Left colon (tissue), 2 donors: Measurements from ENCODE around the gene TDRD12. TPM values are rescaled to one million over a fixed set of nuclear protein-coding genes. Genes with fewer than 3 reads are reported as not detected.
"Not testable (repeated sequence)": the region's sequence is repeated elsewhere in the genome, so short reads cannot be mapped to it uniquely, and the experiment has no call there.

Experiments used
- ATAC-seq: fragments of 200-7000 bp; cut with Tn5 transposase; one replicate; pipeline ENCODE4 v1.9.1; 2020; ENCODE audit warnings: mild to moderate bottlenecking, moderate library complexity
- DNase-seq, 2 donors: peaks; one replicate each; pipeline ENCODE4 v3.0.0-alpha.2; 2020
- intact Hi-C, 2 donors: fragments of 100-400 bp; cut with DNase I in 1 of 2; cut with micrococcal nuclease in 1 of 2; formaldehyde crosslinking; loops; one replicate each; pipeline versions ENCODE4 v1.11.2 to v1.14.0; 2022; cut with DNase I, micrococcal nuclease
- total RNA-seq, 2 donors: library from RNA; stranded (reverse); fragmentation: NEBNext Ultra II Directional; extraction: Animal tissue kit (Norgen Biotek cat#: 25700); gene quantifications; one replicate each; pipeline ENCODE4 v1.2.1, GENCODE V29; 2021
- donor health status: DM: no; HTN: no; CAD: no.
- donor health status: DM: yes; HTN: yes; CAD: no.

Gene TDRD12
- total RNA-seq, 2 donors from 2014 or later, result 0.06 TPM

DNA sequence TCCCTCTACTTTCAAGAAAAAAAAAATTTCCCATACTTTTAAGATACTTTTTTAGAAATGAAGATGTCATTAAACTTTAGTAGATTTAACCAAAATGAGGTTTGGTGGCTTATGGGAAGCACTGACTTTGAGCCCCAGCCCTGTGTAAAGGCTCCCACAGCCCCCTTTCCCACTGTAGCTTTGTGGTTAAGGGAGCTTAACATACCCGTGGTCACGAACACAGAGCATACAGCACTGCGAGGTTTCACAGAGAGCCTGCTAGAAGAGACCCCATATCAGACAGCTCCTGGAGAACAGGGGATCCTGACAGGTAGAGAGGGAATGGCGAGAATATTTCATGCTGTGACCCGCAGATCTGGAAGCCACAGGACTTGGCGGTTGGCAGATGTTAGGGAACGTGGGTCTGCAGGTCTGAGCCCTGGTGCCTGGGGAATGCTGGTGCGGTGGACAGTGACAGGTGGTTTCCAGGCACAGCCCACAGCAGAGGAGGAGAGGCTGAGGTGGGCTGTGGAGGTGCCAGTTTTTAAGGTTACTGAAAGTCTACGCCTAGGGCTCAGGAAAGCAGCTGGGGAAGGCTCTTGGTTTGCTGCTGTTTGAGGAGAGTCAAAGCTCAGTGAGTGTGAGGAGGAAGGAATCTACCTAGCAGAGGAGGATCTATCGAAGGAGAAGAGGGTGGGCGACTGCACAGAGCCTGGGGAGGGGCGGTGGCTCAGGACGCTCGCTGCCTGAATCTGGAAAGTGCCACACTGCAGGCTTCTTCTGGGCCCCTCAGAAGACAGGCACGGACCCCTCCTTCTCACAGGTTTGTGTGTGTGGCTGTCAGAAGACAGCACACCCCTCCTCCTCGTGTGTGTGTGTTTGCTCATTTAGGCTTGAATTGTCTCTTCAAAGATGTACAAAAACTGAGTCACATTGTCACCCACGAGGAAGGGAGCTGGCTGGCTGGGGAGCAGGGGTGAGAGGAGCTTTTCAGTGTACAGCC, 100.1 kb downstream of the TDRD12 start:
- intact Hi-C loops, result no loop called here
- ATAC-seq (no peak), DNase-seq (no peak)

DNA sequence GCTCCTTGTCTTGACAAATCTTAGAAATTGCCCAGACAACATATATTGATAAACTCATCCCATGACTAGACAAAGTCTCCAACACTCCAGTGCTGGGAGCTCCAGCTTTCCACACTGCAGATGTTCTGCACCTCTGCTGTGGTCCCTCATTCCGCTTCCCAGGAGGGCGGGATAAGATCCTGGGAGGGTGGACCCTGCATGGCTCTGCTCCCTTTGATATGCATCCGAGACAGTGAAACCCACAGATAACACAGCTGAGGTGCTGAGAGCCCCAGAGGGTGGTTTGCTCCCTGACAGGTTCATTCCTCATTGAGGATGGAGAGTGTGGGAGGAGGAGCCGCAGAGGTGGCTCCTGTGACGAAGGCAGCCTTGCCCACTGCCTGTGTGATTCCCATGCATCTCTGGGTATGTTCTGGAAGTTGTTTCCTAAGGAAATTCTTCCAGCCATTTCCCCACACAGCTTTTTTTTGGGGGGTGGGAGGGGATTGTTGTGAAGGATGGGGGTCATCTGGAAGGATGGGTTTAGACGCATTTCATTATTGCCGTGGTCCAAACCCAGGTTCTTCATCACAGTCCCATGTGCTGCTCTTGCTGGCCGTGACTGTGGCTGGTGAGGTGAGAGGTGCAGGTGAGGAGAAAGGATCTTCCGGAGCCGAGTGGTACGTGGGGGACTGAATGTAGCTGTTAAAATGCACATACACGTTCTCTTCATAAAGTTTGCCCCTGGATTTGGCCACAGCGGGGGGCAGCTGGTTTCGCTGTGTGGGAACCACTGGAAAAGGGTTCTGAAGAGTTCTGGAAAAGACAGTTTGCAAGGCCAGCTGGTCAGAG, 103.6 kb downstream of the TDRD12 start:
- no peak for ATAC-seq
- intact Hi-C loops, result no loop called here
- no peak for DNase-seq

DNA sequence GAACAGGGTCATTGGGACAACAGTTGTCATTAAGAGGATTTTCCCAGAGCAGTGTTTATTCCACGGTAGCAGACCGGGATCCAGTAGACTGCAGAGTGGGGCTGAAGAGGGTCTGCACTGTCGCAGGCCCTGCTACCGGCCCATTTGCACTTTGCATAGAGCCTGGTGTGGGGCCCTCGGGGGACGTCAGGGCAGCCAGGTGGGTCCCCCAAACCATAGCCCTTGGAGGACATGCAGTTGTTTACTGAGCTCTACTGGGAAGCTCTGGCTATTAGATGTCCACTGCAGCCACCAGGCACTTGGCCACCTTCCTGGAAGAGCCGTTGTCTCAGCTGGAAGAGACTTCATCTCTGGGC, 104.2 kb downstream of the TDRD12 start:
- no peak for ATAC-seq
- intact Hi-C loops, result no loop called here

DNA sequence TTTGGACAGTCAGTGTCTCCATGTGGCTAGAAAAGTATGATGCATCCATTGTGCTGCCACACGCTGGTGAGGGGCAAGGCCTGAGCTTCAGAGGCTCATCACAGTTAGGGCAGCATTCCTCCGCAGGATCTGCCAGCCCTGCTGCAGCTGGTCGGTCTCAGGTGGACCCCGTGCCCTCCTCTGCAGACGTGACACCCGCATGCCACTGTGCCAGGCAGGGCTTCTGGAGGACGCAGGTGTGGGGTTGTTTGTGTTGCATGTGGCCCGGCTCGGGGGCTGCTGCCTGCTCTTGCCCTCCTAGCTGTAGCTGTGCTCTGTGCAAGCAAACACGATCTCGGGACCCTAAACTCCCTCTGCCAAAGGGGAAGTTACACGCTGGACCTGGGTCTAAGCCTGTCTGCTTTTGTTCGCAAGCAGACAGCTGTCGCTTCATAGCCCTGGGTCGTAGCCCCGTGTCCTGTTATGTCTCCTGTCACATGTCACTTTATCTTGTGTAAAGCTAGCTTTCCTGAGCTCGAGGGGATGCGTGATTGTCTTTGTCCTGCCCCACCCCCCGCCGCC, 104.7 kb downstream of the TDRD12 start:
- DNase-seq, result no peak
- intact Hi-C loops, result no loop called here
- no peak for ATAC-seq

More for the DNA sequence above, 104.2 kb downstream of the TDRD12 start:
- DNase-seq, result no peak

DNA sequence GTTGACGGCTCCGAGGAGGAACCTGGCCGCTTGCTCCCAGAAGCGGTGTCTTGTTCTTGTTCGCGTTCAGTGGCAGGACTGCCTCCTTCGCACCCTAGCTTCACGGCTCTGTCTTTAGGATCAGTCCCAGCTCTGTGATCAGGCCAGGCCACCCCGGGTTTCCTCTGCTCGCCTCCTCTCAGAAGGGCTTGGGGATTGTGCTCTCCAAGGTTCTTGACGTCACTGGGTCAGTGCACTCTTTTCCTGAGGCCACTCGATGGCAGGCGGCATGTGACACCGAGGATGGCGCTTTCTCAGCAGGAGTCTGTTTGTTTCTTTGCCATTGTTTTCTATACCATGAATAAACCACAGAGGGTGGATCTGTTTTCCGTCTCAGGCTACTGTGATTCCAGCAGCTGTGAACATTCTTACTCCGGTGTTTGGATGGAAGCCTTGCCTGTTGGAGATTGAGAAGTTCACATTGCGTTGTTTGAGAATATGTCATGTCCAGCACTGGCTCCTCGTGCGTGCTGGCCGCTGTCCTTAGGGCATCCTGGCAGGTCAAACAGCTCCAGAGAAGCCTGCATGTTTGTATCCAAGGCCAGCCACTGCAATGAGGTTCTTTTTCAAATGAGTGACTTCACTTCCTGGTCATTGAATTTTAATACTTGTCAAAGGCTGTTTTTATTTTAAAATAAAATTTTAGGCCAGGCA, 105.5 kb downstream of the TDRD12 start:
- ATAC-seq, result no peak
- DNase-seq, result no peak
- intact Hi-C loops, result no loop called here

DNA sequence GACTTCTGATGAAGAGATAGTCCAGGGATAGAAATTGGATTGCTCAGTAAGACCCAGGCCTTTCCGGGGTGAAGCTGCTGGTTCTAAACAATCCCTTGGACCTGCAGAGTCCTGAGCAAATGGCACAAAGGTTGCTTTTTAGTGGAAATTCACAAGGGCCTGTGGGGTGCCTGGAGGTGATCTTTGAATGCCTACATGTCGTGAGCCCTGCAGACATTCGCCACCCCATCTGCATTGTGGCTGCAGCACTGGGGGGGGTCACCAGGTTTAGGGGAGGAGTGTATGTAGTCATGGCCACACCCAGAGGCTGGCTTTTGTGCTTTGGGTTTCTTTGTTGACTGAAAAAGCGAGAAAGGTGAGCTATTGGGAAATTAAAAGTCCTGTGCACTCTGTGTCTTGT, 108.6 kb downstream of the TDRD12 start:
- no peak for ATAC-seq
- no peak for DNase-seq
- intact Hi-C loops, result no loop called here

DNA sequence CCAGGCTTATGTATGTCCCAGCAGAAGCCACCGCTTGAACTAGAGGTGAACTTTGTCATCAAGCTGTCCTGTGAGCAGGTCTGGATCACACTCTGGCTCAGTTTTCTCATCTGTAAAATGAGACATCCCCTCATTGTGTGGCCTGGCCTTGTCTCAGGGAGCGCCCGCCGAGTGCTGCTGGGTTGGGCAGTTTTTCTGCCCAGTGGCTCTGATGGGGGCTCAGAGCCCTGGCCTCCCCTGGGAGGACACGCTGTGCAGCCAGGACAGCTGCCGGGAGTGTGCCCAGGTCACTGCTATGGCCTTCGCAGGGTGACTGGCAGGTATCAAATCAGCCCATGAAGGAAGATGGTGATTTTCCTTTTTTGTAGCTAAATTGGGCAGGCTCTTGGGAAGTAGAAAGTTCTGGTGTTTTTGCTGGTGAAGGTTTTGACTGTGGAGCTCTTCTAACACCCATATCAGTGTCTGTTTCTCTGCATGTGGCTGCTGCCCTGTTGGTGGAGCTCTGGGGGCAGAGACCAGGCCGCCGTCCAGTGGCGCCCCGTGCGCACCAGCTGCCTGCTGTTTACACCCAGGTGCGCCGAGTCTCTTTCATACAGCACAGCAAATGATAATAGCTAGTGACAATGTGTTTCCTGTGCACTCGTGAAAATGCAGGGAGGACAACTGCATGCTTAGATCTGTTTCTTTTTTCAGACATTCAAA, 109.2 kb downstream of the TDRD12 start:
- intact Hi-C loops, result no loop called here
- DNase-seq, result no peak
- ATAC-seq, result no peak

DNA sequence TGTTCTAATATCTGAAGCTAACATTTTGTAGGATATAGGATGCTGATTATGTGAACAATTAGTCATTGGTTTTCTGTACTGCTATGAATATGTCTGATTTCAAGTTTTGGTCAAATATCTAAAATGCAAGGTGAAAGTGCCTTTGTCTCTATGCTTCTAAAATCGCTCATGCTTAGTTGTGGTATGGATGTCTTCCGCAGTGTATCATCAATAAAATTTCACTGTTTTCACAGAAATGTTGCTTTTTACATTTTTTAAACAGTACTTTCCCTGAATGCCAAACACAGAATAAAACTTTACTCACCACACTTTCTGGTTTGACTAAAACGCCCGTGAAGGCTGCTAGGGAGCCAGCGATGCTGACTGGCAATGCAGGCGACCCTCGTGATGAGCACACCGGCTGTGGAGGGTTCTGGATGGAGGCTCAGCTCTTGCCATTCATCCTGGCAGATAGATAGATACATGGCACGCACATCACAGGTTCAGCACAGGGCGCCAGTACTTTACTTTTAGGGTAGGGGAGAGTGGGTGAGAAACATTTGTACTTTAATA, 109.9 kb downstream of the TDRD12 start:
- intact Hi-C loops, result no loop called here
- DNase-seq (no peak), ATAC-seq (no peak)

DNA sequence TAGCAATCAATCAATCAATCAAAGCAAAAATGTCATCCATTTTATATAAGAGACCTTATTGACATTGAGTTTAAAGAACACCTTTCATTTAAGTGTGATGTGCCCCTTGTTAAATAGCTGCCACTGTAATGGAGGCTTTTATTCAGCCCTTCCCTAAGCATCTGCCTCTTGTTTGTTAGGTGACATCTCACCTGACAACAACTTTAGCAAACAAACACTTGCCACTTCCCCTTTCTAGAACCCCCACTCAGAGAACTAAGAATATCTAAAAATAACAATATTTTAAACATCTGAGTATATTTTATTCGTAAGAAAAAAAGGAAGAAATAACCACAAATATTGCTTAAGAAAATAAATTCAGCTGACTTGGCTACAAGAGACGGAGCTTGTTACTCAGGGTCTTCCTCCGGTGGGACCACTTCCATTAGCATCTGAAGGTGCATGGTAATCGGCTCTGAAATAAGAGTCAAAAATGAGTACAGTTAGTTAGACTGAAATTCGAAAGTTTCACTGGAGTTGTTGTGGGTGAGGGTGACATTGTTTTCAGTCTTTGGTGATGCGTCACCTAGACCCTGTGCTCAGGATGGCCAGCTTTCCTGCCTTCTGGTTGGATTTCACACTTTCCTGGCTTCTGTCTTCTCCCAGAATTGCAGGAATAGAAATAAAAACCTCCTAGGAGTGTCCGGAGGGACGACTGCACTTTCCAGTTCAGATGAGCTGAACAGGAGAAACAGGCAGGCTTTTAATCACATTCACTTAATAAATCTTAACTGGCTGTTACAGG, 110.9 kb downstream of the TDRD12 start:
- intact Hi-C loops, result no loop called here
- DNase-seq, result no peak
- ATAC-seq, result no peak

DNA sequence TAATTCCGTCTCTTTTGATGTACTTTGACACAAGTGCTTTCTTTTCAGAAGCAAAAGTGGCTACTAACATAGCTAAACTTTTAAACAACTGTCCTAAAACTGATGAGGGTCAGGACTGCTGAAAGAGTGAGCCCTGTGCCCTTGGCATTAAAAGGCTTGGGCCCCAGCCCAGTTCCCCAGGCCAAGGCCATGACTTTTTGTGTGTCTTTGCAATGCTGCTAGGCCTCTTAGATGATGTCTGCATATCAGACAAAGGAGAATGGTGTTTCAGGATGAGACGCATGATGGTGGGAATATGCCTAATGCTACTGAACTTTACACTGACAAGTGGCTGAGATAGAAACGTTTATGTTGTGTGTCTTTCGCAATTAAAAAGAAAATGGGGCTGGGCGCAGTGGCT, 112.0 kb downstream of the TDRD12 start:
- intact Hi-C loops, result no loop called here
- DNase-seq (no peak), ATAC-seq (no peak)

DNA sequence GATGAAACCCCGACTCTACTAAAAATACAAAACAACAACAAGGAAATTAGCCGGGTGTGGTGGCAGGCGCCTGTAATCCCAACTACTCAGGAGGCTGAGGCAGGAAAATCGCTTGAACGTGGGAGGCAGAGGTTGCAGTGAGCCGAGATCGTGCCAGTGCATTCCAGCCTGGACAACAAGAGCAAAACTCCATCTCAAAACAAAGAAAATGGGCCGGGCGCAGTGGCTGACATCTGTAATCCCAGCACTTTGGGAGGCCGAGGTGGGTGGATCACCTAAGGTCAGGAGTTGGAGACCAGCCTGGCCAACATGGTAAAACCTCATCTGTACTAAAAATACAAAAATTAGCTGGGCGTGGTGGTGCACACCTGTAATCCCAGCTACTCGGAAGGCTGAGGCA, 112.5 kb downstream of the TDRD12 start:
- ATAC-seq, intact Hi-C loops, DNase-seq: not testable (repeated sequence)

DNA sequence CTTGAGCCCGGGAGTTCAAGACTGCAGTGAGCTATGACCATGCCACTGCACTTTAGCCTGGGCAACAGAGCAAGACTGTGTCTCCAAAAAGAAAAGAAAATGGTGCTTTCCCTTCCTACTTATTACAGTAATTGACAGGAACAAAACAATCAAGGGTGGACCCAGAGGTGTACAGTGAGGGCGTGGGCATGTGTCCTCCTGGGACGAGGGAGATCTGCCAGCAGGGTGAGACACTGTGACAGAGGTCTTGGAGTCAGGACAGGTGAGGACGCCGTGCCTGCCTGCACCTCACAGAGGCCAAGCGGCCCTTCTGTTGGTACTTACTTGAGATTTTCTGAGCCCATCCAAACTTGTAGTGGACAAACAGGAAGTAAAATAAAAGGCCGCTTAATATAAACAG, 113.3 kb downstream of the TDRD12 start:
- ATAC-seq, result peak; percentile 77
- DNase-seq, intact Hi-C loops: not testable (repeated sequence)

DNA sequence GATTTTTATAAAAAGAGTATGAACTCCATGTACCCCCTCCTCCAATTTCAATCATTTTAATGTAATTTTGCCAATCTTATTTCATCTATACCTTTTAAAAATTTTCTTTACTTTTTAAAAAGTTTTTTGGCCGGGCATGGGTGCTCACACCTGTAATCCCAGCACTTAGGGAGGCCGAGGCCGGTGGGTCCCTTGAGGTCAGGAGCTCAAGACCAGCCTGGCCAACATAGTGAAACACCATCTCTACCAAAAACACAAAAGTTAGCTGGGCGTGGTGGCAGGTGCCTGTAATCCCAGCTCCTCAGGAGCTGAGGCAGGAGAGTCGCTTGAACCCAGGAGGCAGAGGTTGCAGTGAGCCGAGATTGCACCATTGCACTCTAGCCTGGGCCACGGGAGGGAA, 113.8 kb downstream of the TDRD12 start:
- DNase-seq, intact Hi-C loops, ATAC-seq: not testable (repeated sequence)

DNA sequence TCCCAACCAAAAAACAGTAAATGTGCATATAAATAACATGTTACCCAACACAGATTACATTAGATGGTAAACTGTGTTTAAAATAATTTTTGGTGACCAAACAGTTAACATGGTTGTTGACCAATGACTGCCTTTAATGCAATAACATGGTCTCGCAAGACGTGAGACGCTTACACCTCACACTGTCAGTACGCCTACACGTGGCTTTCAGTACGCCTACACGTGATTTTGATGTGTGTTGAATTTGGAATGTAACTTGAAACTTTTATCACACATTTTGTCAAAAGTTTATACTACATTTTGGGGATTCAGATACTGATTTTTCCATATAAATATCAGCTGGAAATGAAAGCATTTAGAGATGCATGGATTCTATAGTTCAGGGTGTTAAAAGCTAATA, 118.0 kb downstream of the TDRD12 start:
- DNase-seq (no peak), ATAC-seq (no peak)
- intact Hi-C loops, result no loop called here

DNA sequence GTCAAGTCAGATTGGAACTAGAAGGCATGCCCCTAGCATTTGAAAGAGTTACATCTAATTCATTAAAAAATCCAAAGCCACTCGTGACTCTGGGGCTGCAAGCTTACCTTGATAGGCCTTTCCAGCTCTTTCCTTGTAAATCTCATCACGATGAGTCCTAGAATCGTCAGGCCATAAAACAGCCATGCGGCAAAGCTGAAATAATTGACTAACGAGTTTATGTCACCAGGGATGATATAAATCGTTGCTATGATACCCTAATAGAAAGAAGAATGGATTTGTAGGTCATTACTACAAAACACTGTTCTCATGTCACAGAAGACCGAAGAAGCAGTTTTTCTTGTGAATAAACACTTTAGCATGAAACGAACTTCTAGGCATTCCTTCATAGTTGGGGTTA, 122.5 kb downstream of the TDRD12 start:
- ATAC-seq, result no peak
- intact Hi-C loops, result no loop called here
- no peak for DNase-seq

DNA sequence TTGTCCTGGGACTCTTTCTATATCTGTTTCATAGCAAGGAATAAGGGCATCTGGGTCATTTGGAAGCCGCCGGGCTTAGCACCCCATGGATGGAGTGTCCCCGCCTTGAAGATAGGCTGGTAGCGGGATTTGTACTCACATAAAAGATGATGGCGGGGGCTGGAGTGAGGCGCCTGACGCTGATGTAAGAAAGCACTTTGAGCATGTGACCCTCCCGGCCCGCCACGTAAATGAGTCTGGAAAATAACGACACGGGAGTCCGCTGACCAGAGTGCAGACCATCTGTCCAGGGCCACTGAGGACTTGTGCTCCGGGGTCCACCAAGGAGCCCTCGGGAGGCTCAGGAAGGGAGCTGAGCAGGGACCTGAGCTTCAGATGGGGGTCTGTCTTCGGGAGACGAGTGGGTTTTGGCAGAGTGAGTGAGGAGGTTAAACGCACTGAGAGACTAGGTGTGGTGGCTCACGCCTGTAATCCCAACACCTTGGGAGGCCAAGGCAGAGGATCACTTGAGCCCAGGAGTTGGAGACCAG, 124.2 kb downstream of the TDRD12 start:
- DNase-seq (no peak), ATAC-seq (no peak)
- intact Hi-C loops, result no loop called here

DNA sequence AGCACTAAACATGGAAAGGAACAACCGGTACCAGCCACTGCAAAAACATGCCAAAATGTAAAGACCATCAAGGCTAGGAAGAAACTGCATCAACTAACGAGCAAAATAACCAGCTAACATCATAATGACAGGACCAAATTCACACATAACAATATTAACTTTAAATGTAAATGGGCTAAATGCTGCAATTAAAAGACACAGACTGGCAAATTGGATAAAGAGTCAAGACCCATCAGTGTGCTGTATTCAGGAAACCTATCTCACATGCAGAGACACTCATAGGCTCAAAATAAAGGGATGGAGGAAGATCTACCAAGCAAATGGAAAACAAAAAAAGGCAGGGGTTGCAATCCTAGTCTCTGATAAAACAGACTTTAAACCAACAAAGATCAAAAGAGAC, 128.5 kb downstream of the TDRD12 start:
- intact Hi-C loops, ATAC-seq, DNase-seq: not testable (repeated sequence)
